K562 (cell line): ENCODE measurements around the gene CST6. TPM values are rescaled to one million over a fixed set of nuclear protein-coding genes. Genes with fewer than 3 reads are reported as not detected.

Experiments used
- ATAC-seq: fragments of 200-7000 bp; cut with Tn5 transposase; 3 replicates; pipeline ENCODE4 v1.9.1; 2020; ENCODE audit warnings: moderate library complexity
- BruUV-seq: library from RNA; stranded (reverse); fragments of 400-500 nt; replicated peaks from 2 replicates; lab custom pipeline; 2021; lab: Mats Ljungman, UMichigan
- CTCF ChIA-PET: fragments of 300-600 bp; formaldehyde crosslinking; extraction: SDS; loops from one replicate; lab custom pipeline; 2021; ENCODE audit warnings: low intra/inter-chr PET ratio; lab: Yijun Ruan, JAX
- POLR2A ChIA-PET: fragments of 300-600, 350-650 bp; sonication (Branson Sonifier 250); formaldehyde crosslinking; extraction: SDS; loops from one replicate; lab custom pipeline; 2021; ENCODE audit warnings: antibody characterized with exemption, inconsistent platforms; lab: Yijun Ruan, JAX
- DNase-seq, 4 experiments: peaks; one replicate each; pipeline versions ENCODE4 v3.0.0 to v3.0.0-alpha.2; 2011 to 2018; ENCODE audit warnings: low spot score in 3 of 4, mixed read lengths in 3 of 4; ENCODE audit errors: extremely low read depth in 1 of 4
- FAIRE-seq: peaks from 2 replicates; lab custom pipeline; 2011; peaks lifted over from hg19 to GRCh38; lab: Jason Lieb, UNC
- H2AFZ ChIP-seq: 2 replicates; pipeline ENCODE4 v1.6.0; 2011; ENCODE audit warnings: low read depth, low read length, control low read depth, inconsistent platforms
- H3K27ac ChIP-seq: fragments of 200-600 bp; 3 replicates; pipeline ENCODE4 v1.8.0; 2011; ENCODE audit warnings: low read depth, mild to moderate bottlenecking, control low read depth, inconsistent platforms, low read length, moderate library complexity, mixed read lengths; ENCODE audit errors: extremely low read depth
- H3K27me3 ChIP-seq, 2 experiments: fragments of 300-600 bp in 1 of 2; 2 replicates in 1 of 2; 3 replicates in 1 of 2; pipeline versions ENCODE4 v1.6.0 to v1.8.0; 2011; ENCODE audit warnings: inconsistent platforms in 2 of 2, low read length in 2 of 2, mild to moderate bottlenecking in 1 of 2, mixed read lengths in 1 of 2, moderate library complexity in 1 of 2; ENCODE audit not compliant: control insufficient read depth in 2 of 2, insufficient read depth in 2 of 2
- H3K36me3 ChIP-seq: fragments of 300-600 bp; 3 replicates; pipeline ENCODE4 v1.8.0; 2011; ENCODE audit warnings: mild to moderate bottlenecking, low read length, inconsistent platforms; ENCODE audit not compliant: control insufficient read depth, insufficient read depth
- H3K4me1 ChIP-seq, 2 experiments: fragments of 200-600 bp in 1 of 2; replicated peaks in 1 of 2; 2 replicates in 1 of 2; 3 replicates in 1 of 2; pipeline versions ENCODE4 v1.5.1 to v1.8.0; 2011; ENCODE audit warnings: inconsistent platforms in 2 of 2, low read length in 2 of 2, mild to moderate bottlenecking in 1 of 2, mixed read lengths in 1 of 2, moderate library complexity in 1 of 2; ENCODE audit not compliant: control insufficient read depth in 2 of 2, insufficient read depth in 2 of 2
- H3K4me2 ChIP-seq: 2 replicates; pipeline ENCODE4 v1.6.1; 2011; ENCODE audit warnings: low read length, control low read depth, inconsistent platforms, mixed read lengths; ENCODE audit not compliant: insufficient read depth
- H3K4me3 ChIP-seq: fragments of 200-600 bp; sonication (generic), shearing (Covaris generic); 2 replicates; pipeline ENCODE4 v1.5.1; 2016; ENCODE audit warnings: control low read depth, inconsistent platforms
- H3K79me2 ChIP-seq: fragments of 200-600 bp; 3 replicates; pipeline ENCODE4 v1.8.0; 2011; ENCODE audit warnings: low read length, inconsistent platforms; ENCODE audit not compliant: control insufficient read depth, insufficient read depth
- H3K9ac ChIP-seq, 2 experiments: 2 replicates each; pipeline versions ENCODE4 v1.6.0 to v1.6.1; 2011; ENCODE audit warnings: low read depth in 2 of 2, low read length in 2 of 2, control low read depth in 1 of 2, inconsistent platforms in 1 of 2, mild to moderate bottlenecking in 1 of 2, mixed read lengths in 1 of 2; ENCODE audit not compliant: insufficient read depth in 1 of 2
- H3K9me1 ChIP-seq: one replicate; pipeline ENCODE4 v1.6.0; 2011; ENCODE audit warnings: inconsistent platforms, mild to moderate bottlenecking, low read length, moderate library complexity; ENCODE audit not compliant: control insufficient read depth, insufficient read depth
- H3K9me3 ChIP-seq: replicated peaks from 2 replicates; pipeline ENCODE4 v1.5.1; 2011; ENCODE audit warnings: low read depth, low read length, inconsistent platforms; ENCODE audit not compliant: control insufficient read depth, insufficient read depth
- H4K20me1 ChIP-seq: replicated peaks from 2 replicates; pipeline ENCODE4 v1.6.1; 2011; ENCODE audit warnings: low read length, inconsistent platforms, mixed read lengths; ENCODE audit not compliant: control insufficient read depth, insufficient read depth
- ASH1L ChIP-seq: fragments of 450-650 bp; IDR thresholded peaks from 2 replicates; pipeline ENCODE4 v1.6.1; 2018; ENCODE audit warnings: borderline replicate concordance, mild to moderate bottlenecking, low read depth; ENCODE audit not compliant: partially characterized antibody
- CHD1 ChIP-seq: fragments of 200-600 bp; sonication (generic); IDR thresholded peaks from one replicate; pipeline ENCODE4 v1.6.1; 2012; ENCODE audit warnings: mild to moderate bottlenecking, moderate library complexity, low read length, inconsistent platforms
- FOXA1 ChIP-seq: fragments of 450-650 bp; IDR thresholded peaks from 2 replicates; pipeline ENCODE4 v1.6.1; 2016; ENCODE audit warnings: mild to moderate bottlenecking, borderline replicate concordance
- GATAD2A ChIP-seq: fragments of 450-650 bp; IDR thresholded peaks from 2 replicates; pipeline ENCODE4 v1.6.1; 2017
- SAFB2 ChIP-seq: fragments of 200-400 bp; formaldehyde crosslinking; IDR thresholded peaks from 2 replicates; pipeline ENCODE4 v1.6.1; 2018; ENCODE audit warnings: borderline replicate concordance, low read length, low read depth, moderate library complexity; ENCODE audit not compliant: severe bottlenecking
- TAF7 ChIP-seq: fragments of 450-650 bp; IDR thresholded peaks from 2 replicates; pipeline ENCODE4 v1.6.1; 2016; ENCODE audit warnings: missing genetic modification characterization, missing compliant biosample characterization
- TGIF2 ChIP-seq: sonication (generic); formaldehyde crosslinking; IDR thresholded peaks from 2 replicates; pipeline ENCODE4 v1.8.1; 2022; ENCODE audit warnings: mild to moderate bottlenecking, missing genetic modification reagents, moderate library complexity
- ZEB2 ChIP-seq: fragments of 450-650 bp; IDR thresholded peaks from 2 replicates; pipeline ENCODE4 v1.6.1; 2016
- ZKSCAN1 ChIP-seq: fragments of 150-350 bp; IDR thresholded peaks from 2 replicates; pipeline ENCODE4 v1.6.1; 2016; ENCODE audit warnings: low read depth, low read length
- ZNF551 ChIP-seq: fragments of 250-450 bp; sonication (Bioruptor Pico); IDR thresholded peaks from 2 replicates; pipeline ENCODE4 v1.5.0; 2021; ENCODE audit warnings: mild to moderate bottlenecking, moderate library complexity
- WGBS: fragments of 100-300 bp; shearing (Covaris generic); methylation state at CpG from one replicate; pipeline ENCODE4 v1.1.6; 2016; ENCODE audit warnings: low coverage, mixed read lengths; ENCODE audit not compliant: insufficient coverage; ENCODE audit errors: missing lambda C conversion rate; 5-methylcytosine and 5-hydroxymethylcytosine counted together
- in situ Hi-C: fragments of 300-500 bp; cut with MboI; formaldehyde crosslinking; loops from 4 replicates; pipeline ENCODE4 v1.15.0; 2018; ENCODE audit warnings: inconsistent platforms, mixed read lengths
- intact Hi-C: fragments of 100-400 bp; cut with micrococcal nuclease; formaldehyde crosslinking; loops from 2 replicates; pipeline ENCODE4 v1.14.2; 2022
- polyA plus RNA-seq, 8 experiments: library from polyadenylated mRNA; depleted of rRNA in 4 of 8; stranded (reverse) in 5 of 8; unstranded in 3 of 8; fragments of >200 nt; fragmentation: Nextera tagmentation in 2 of 8; fragmentation: Illumina TruSeq in 1 of 8; extraction: Ambion mirVana in 2 of 8; extraction: Trizol in 1 of 8; gene quantifications; 2 replicates each; pipeline versions ENCODE4 v1.2.1 to v1.2.3, GENCODE V29; 2011 to 2014; ENCODE audit warnings: inconsistent platforms in 1 of 8, missing spikeins in 1 of 8
- total RNA-seq, 7 experiments: library from RNA; depleted of rRNA in 6 of 7; stranded (reverse); fragments of >200 nt in 6 of 7; fragmentation: Illumina TruSeq in 2 of 7; extraction: Trizol in 2 of 7; gene quantifications; 2 replicates each; pipeline versions ENCODE4 v1.2.1 to v1.2.3, GENCODE V29; 2011 to 2021; ENCODE audit warnings: low replicate concordance in 1 of 7
- TF ChIP-seq, protein P1 (sequence below): fragments of 450-650 bp; formaldehyde crosslinking; IDR thresholded peaks from 2 replicates; pipeline ENCODE4 v1.4.0; 2020; ENCODE audit warnings: mild to moderate bottlenecking, mixed read lengths
- TF ChIP-seq, protein P2 (sequence below): fragments of 250-450 bp; sonication (Bioruptor Pico); IDR thresholded peaks from 2 replicates; pipeline ENCODE4 v1.4.0; 2020; ENCODE audit warnings: mild to moderate bottlenecking, moderate library complexity, borderline replicate concordance
- TF ChIP-seq, protein P3 (sequence below): sonication (generic); formaldehyde crosslinking; IDR thresholded peaks from 2 replicates; pipeline ENCODE4 v1.8.1; 2023; ENCODE audit warnings: mild to moderate bottlenecking, missing genetic modification reagents, moderate library complexity
- TF ChIP-seq, protein P4 (sequence below): fragments of 250-450 bp; sonication (Bioruptor Pico); IDR thresholded peaks from 2 replicates; pipeline ENCODE4 v1.9.0; 2021; ENCODE audit warnings: mild to moderate bottlenecking

Gene CST6
- total and polyA plus RNA-seq, 9 of the 15 experiments (the other 6 are each of a cell fraction or from before 2014, with no cell fraction given): not detected

DNA sequence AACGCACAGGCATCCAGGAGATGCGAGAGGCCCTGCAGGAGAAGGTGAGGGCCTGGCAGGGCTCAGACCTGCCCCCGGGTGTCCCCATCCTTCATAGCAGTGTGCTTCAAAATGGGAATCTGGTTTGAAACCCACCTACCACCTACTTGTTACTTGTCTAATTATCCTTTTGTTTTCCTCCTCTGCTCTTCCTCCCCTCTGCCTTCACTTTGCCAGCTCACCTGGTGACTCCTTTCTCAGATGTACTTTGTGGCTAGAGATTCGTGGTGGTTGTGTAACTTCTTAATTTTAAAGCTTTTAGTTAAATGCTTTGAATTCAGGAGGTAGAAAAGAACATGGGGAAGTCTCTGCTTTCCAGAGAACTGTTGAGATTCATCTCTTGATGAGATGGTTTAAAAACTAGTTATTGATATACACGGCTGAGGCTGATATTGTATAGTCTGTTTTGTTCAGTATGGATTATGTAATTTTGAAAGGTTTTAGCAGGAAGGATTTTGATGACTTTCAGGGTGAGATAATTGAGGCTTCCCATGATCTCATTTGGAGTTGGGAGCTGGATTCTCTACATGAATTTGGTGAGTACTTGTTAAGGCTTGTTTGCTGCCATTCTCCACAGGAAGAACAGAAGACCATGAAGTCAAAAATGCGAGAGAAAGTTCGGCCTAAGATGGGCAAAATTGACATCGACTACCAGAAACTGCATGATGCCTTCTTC is 48.3 kb downstream of the CST6 start:
- ChIA-PET POLR2A (interaction anchor here (0.6 to 3.6 kb wide), 8 partner anchors 8 to 562 kb away, joined by 3 to 47 read pairs (median 3); partner anchors contain the start of genes PACS1 and SF3B2), CTCF (no interaction called here)
- Histone ChIP-seq H4K20me1 (no peaks in the 10 kb centered on the region; the same call in 1 of the 2 replicates), H3K4me2 (no peak overlapping the region), H3K9me1 (no peaks in the 10 kb centered on the region), H3K4me1 (peaks cover 0 to 2% of the 10 kb centered on the region in 2 experiments; a peak in 1 of 5 replicates), H3K4me3 (no peak overlapping the region), H3K9ac (no peak overlapping the region), H3K36me3 (peaks cover 97% of the 10 kb centered on the region), H3K27me3 (no peaks in the 10 kb centered on the region), H3K27ac (no peak overlapping the region), H3K9me3 (no peaks in the 10 kb centered on the region), H3K79me2 (no peaks in the 10 kb centered on the region), H2AFZ (no peak overlapping the region)
- ATAC-seq (no peak), DNase-seq (no peak), FAIRE-seq (no peak)
- intact Hi-C loops (no loop called here), in situ Hi-C loops (no loop called here)
- WGBS: 84% methylated on average over 8 of the region's 8 CpGs
- TF ChIP-seq ZKSCAN1: no peak
- TF ChIP-seq, protein P1, sequence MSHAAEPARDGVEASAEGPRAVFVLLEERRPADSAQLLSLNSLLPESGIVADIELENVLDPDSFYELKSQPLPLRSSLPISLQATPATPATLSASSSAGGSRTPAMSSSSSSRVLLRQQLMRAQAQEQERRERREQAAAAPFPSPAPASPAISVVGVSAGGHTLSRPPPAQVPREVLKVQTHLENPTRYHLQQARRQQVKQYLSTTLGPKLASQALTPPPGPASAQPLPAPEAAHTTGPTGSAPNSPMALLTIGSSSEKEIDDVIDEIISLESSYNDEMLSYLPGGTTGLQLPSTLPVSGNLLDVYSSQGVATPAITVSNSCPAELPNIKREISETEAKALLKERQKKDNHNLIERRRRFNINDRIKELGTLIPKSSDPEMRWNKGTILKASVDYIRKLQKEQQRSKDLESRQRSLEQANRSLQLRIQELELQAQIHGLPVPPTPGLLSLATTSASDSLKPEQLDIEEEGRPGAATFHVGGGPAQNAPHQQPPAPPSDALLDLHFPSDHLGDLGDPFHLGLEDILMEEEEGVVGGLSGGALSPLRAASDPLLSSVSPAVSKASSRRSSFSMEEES (CRISPR knock-in tag): no peak
- no peak for TF ChIP-seq ZNF551
- TF ChIP-seq ZEB2: no peak
- TF ChIP-seq, protein P2, sequence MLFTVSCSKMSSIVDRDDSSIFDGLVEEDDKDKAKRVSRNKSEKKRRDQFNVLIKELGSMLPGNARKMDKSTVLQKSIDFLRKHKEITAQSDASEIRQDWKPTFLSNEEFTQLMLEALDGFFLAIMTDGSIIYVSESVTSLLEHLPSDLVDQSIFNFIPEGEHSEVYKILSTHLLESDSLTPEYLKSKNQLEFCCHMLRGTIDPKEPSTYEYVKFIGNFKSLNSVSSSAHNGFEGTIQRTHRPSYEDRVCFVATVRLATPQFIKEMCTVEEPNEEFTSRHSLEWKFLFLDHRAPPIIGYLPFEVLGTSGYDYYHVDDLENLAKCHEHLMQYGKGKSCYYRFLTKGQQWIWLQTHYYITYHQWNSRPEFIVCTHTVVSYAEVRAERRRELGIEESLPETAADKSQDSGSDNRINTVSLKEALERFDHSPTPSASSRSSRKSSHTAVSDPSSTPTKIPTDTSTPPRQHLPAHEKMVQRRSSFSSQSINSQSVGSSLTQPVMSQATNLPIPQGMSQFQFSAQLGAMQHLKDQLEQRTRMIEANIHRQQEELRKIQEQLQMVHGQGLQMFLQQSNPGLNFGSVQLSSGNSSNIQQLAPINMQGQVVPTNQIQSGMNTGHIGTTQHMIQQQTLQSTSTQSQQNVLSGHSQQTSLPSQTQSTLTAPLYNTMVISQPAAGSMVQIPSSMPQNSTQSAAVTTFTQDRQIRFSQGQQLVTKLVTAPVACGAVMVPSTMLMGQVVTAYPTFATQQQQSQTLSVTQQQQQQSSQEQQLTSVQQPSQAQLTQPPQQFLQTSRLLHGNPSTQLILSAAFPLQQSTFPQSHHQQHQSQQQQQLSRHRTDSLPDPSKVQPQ (CRISPR knock-in tag): no peak
- no peak for TF ChIP-seq ASH1L
- TF ChIP-seq FOXA1: no peak
- TF ChIP-seq, protein P3, sequence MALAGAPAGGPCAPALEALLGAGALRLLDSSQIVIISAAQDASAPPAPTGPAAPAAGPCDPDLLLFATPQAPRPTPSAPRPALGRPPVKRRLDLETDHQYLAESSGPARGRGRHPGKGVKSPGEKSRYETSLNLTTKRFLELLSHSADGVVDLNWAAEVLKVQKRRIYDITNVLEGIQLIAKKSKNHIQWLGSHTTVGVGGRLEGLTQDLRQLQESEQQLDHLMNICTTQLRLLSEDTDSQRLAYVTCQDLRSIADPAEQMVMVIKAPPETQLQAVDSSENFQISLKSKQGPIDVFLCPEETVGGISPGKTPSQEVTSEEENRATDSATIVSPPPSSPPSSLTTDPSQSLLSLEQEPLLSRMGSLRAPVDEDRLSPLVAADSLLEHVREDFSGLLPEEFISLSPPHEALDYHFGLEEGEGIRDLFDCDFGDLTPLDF (CRISPR knock-in tag): no peak
- TF ChIP-seq GATAD2A: no peak
- no peak for TF ChIP-seq TGIF2 (CRISPR knock-in tag)
- TF ChIP-seq, protein P4, sequence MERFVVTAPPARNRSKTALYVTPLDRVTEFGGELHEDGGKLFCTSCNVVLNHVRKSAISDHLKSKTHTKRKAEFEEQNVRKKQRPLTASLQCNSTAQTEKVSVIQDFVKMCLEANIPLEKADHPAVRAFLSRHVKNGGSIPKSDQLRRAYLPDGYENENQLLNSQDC (CRISPR knock-in tag): no peak
- TF ChIP-seq TAF7 (tag): no peak
- no peak for TF ChIP-seq SAFB2
- TF ChIP-seq CHD1: no peak
- BruUV-seq: no TSS peak
